ENCODE results near the gene ARG1. TPM values are rescaled to one million over a fixed set of nuclear protein-coding genes. Genes with fewer than 3 reads are reported as not detected.

ARG1 gene
- total RNA-seq, 1 donor from 2014 or later, result not detected

DNA sequence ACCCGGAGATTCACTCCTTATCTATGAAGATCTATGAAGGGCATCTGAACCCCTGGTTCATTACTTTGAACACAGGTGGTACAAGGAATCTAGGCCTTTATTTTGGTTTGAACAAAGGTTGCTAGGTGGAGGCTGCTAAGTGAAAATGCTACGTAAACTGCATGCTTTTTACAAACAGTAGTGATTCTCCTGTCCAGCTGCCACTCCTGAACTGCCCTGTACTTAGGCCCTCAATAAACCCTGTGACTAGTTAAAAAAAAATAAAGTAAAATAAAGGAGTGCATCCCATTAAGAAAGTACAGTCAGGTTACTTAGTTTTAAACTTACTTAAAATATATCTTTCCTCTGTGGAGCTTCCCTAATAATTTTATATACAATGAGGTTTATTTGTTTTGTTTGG lies 27.7 kb upstream of the ARG1 start:
- DNase-seq (ENCODE audit: low spot score, unreplicated experiment), result no peak
- peaks cover 4% of the 10 kb centered on the region for H3K36me3 Mint-ChIP-seq (ENCODE audit: insufficient read depth)
- H3K4me3 Mint-ChIP-seq (ENCODE audit: low read depth), result no peak overlapping the region
- H3K9me3 Mint-ChIP-seq (ENCODE audit: low read depth), result peaks cover 25% of the 10 kb centered on the region
- no peak overlapping the region for H3K27ac Mint-ChIP-seq
- H3K27me3 Mint-ChIP-seq, result no peaks in the 10 kb centered on the region
- TF ChIP-seq, protein P1, sequence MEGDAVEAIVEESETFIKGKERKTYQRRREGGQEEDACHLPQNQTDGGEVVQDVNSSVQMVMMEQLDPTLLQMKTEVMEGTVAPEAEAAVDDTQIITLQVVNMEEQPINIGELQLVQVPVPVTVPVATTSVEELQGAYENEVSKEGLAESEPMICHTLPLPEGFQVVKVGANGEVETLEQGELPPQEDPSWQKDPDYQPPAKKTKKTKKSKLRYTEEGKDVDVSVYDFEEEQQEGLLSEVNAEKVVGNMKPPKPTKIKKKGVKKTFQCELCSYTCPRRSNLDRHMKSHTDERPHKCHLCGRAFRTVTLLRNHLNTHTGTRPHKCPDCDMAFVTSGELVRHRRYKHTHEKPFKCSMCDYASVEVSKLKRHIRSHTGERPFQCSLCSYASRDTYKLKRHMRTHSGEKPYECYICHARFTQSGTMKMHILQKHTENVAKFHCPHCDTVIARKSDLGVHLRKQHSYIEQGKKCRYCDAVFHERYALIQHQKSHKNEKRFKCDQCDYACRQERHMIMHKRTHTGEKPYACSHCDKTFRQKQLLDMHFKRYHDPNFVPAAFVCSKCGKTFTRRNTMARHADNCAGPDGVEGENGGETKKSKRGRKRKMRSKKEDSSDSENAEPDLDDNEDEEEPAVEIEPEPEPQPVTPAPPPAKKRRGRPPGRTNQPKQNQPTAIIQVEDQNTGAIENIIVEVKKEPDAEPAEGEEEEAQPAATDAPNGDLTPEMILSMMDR (IDR thresholded peaks at IDR 0.05; ENCODE audit: unreplicated experiment), result no peak
- H3K4me1 Mint-ChIP-seq (ENCODE audit: low read depth), result no peaks in the 10 kb centered on the region

DNA sequence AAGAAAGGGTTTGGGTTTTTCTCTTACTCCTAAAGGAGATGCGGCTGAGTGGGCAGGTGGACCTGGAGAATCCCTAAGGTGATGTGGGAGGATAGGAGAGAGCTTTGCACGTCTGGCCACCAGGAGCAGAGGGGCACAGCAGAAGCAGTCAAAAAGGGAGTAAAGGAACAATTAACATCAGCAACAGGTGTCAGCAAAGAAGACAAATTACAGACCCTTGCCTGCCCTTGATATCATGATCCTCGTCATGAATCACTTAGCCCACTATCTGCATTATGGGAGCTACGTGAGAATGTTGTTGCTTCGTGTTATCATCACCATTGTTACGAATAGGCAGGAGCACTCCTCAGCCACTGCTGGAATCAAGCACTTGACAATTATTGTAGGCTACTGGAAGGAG lies 25.5 kb upstream of the ARG1 start:
- H3K4me1 Mint-ChIP-seq (ENCODE audit: low read depth), result peaks cover 6% of the 10 kb centered on the region
- TF ChIP-seq, protein P1 (IDR thresholded peaks at IDR 0.05; ENCODE audit: unreplicated experiment), result no peak
- DNase-seq (ENCODE audit: low spot score, unreplicated experiment), result no peak
- H3K27ac Mint-ChIP-seq, result no peak overlapping the region
- H3K9me3 Mint-ChIP-seq (ENCODE audit: low read depth), result peaks cover 18% of the 10 kb centered on the region
- no peaks in the 10 kb centered on the region for H3K27me3 Mint-ChIP-seq
- no peak overlapping the region for H3K4me3 Mint-ChIP-seq (ENCODE audit: low read depth)
- peaks cover 2% of the 10 kb centered on the region for H3K36me3 Mint-ChIP-seq (ENCODE audit: insufficient read depth)

DNA sequence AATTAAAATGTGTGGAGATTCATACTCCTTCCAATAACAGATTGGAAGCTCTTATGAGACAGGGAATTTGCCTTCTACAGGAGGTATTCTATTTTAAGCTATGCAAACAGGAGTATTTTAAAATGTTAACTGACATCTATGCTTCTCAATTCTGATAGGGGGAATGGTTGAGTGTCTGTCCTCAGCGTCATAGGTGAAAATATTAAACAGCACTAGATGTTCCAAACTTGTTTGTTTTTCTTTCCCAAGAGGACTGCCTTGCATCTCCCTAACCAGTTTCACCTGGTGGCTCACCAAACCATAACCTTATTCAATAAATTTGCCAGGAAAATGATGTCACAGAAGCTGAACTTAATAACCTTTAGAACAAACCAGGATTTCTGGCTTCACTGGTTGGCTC lies 24.6 kb upstream of the ARG1 start:
- H3K4me1 Mint-ChIP-seq (ENCODE audit: low read depth), result peaks cover 8% of the 10 kb centered on the region
- no peak overlapping the region for H3K27ac Mint-ChIP-seq
- no peak overlapping the region for H3K4me3 Mint-ChIP-seq (ENCODE audit: low read depth)
- H3K36me3 Mint-ChIP-seq (ENCODE audit: insufficient read depth), result no peaks in the 10 kb centered on the region
- peaks cover 10% of the 10 kb centered on the region for H3K9me3 Mint-ChIP-seq (ENCODE audit: low read depth)
- TF ChIP-seq, protein P1 (IDR thresholded peaks at IDR 0.05; ENCODE audit: unreplicated experiment), result no peak
- H3K27me3 Mint-ChIP-seq, result no peaks in the 10 kb centered on the region
- DNase-seq (ENCODE audit: low spot score, unreplicated experiment), result no peak

DNA sequence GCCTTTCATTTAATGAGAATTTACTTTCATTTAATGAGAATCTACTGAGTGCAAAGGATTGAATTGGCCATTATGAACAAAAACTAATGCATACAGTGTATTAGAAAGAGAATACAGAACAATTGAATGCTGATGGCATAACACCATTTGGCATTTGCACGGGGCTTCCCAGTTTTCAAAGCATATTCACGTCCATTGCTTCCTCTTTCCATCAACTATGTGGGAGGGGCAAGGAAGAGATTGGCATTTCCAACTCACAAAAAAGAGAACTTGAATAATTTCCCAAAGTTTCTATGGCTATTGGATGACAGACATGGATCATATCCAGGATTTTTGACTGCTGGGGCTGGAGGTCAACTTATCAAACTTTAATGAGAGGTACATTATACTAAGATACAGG lies 23.2 kb upstream of the ARG1 start:
- TF ChIP-seq, protein P1 (IDR thresholded peaks at IDR 0.05; ENCODE audit: unreplicated experiment), result no peak
- Mint-ChIP-seq H3K27ac (no peak overlapping the region), H3K9me3 (ENCODE audit: low read depth) (peaks cover 4% of the 10 kb centered on the region), H3K36me3 (ENCODE audit: insufficient read depth) (no peaks in the 10 kb centered on the region), H3K4me3 (ENCODE audit: low read depth) (no peak overlapping the region), H3K27me3 (no peaks in the 10 kb centered on the region), H3K4me1 (ENCODE audit: low read depth) (peaks cover 8% of the 10 kb centered on the region)
- no peak for DNase-seq (ENCODE audit: low spot score, unreplicated experiment)

DNA sequence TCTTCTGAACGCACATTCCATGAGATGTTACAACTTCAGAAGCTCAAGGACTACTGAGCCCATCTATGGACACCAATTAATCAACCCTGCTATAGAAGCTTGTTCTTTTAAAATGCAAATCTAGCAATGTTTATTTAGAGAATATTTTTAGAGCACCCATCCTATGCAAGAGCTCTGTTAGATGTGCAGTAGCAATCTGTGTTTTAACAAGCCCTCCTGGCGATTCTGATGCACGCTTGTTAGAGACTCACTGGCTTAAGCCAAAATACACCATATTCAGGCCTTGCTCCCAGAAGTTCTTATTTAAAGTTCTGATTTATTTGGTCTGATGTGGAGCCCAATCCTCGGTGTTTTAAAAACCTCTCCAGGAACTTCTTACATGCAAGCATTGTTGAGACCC lies 21.1 kb upstream of the ARG1 start:
- Mint-ChIP-seq H3K9me3 (ENCODE audit: low read depth) (peaks cover 4% of the 10 kb centered on the region), H3K4me1 (ENCODE audit: low read depth) (peaks cover 16% of the 10 kb centered on the region), H3K27ac (no peak overlapping the region), H3K36me3 (ENCODE audit: insufficient read depth) (no peaks in the 10 kb centered on the region), H3K4me3 (ENCODE audit: low read depth) (no peak overlapping the region), H3K27me3 (no peaks in the 10 kb centered on the region)
- no peak for DNase-seq (ENCODE audit: low spot score, unreplicated experiment)
- TF ChIP-seq, protein P1 (IDR thresholded peaks at IDR 0.05; ENCODE audit: unreplicated experiment), result no peak
